Sigmoid colon (tissue), 4 donors: ENCODE data around the gene TATDN2.

Experiments used
- EP300 ChIP-seq, 4 donors: sonication (generic); formaldehyde crosslinking; IDR thresholded peaks; one replicate each; pipeline ENCODE4 v1.6.1; 2017; ENCODE audit warnings: antibody characterized with exemption in 4 of 4
- POLR2A ChIP-seq, 2 donors: fragments of 450-650 bp; IDR thresholded peaks; one replicate each; pipeline ENCODE4 v1.6.1; 2016; ENCODE audit warnings: antibody characterized with exemption in 2 of 2, mild to moderate bottlenecking in 2 of 2, moderate library complexity in 2 of 2
- TF ChIP-seq, protein P1 (sequence below), 4 experiments: fragments of 450-650 bp in 3 of 4; fragments of 200-600 bp in 1 of 4; IDR thresholded peaks; one replicate each; pipeline ENCODE4 v1.5.1; 2016 to 2019; ENCODE audit warnings: antibody characterized with exemption in 4 of 4, mild to moderate bottlenecking in 3 of 4, moderate library complexity in 2 of 4

DNA sequence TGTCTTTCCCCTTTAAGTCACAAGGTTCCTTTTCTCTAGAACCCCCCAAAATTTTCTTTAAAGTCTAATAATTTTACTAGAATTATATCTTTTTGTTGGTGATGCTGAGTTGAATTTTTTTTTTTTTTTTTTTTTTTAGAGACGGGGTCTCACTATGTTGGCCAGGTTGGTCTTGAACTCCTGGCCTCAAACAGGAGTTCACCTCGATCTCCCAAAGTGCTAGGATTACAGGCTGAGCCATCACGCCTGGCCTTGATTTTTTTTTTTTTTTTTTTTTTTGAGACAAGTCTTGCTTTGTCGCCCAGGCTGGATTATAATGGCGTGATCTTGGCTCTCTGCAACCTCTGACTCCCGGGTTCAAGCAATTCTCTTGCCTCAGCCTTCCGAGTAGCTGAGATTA is 60.4 kb downstream of the TATDN2 start:
- TF ChIP-seq POLR2A (IDR thresholded peaks at IDR 0.05) (no peak), EP300 (IDR thresholded peaks at IDR 0.05) (no peak)
- TF ChIP-seq, protein P1, sequence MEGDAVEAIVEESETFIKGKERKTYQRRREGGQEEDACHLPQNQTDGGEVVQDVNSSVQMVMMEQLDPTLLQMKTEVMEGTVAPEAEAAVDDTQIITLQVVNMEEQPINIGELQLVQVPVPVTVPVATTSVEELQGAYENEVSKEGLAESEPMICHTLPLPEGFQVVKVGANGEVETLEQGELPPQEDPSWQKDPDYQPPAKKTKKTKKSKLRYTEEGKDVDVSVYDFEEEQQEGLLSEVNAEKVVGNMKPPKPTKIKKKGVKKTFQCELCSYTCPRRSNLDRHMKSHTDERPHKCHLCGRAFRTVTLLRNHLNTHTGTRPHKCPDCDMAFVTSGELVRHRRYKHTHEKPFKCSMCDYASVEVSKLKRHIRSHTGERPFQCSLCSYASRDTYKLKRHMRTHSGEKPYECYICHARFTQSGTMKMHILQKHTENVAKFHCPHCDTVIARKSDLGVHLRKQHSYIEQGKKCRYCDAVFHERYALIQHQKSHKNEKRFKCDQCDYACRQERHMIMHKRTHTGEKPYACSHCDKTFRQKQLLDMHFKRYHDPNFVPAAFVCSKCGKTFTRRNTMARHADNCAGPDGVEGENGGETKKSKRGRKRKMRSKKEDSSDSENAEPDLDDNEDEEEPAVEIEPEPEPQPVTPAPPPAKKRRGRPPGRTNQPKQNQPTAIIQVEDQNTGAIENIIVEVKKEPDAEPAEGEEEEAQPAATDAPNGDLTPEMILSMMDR (IDR thresholded peaks at IDR 0.05) = no peak
